Measurements from ENCODE around the gene PROM2.

GRCh38 chr2:95307878-95308277, 33.6 kb downstream of the PROM2 start:
- TF ChIP-seq, protein P1, sequence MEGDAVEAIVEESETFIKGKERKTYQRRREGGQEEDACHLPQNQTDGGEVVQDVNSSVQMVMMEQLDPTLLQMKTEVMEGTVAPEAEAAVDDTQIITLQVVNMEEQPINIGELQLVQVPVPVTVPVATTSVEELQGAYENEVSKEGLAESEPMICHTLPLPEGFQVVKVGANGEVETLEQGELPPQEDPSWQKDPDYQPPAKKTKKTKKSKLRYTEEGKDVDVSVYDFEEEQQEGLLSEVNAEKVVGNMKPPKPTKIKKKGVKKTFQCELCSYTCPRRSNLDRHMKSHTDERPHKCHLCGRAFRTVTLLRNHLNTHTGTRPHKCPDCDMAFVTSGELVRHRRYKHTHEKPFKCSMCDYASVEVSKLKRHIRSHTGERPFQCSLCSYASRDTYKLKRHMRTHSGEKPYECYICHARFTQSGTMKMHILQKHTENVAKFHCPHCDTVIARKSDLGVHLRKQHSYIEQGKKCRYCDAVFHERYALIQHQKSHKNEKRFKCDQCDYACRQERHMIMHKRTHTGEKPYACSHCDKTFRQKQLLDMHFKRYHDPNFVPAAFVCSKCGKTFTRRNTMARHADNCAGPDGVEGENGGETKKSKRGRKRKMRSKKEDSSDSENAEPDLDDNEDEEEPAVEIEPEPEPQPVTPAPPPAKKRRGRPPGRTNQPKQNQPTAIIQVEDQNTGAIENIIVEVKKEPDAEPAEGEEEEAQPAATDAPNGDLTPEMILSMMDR (IDR thresholded peaks at IDR 0.05): no peak
- TF ChIP-seq ZFX (IDR thresholded peaks at IDR 0.05; ENCODE audit: borderline replicate concordance): no peak

Measured in 22Rv1 (cell line).